K562 (cell line): ENCODE results near the gene FAHD2A. TPM values are rescaled to one million over a fixed set of nuclear protein-coding genes. Genes with fewer than 3 reads are reported as not detected.

Experiments
- CREB1 ChIP-seq, 2 experiments: sonication (generic) in 1 of 2; formaldehyde crosslinking in 1 of 2; IDR thresholded peaks; 2 replicates each; pipeline versions ENCODE4 v1.6.1 to v1.8.0; 2012 to 2022; ENCODE audit warnings: inconsistent platforms in 1 of 2, mild to moderate bottlenecking in 1 of 2, missing genetic modification reagents in 1 of 2, moderate library complexity in 1 of 2
- CTBP1 ChIP-seq: fragments of 450-650 bp; IDR thresholded peaks from 2 replicates; pipeline ENCODE4 v1.6.1; 2016; ENCODE audit warnings: borderline replicate concordance
- FOXJ3 ChIP-seq: sonication (generic); formaldehyde crosslinking; IDR thresholded peaks from 2 replicates; pipeline ENCODE4 v1.4.0; 2020; ENCODE audit warnings: mild to moderate bottlenecking, missing genetic modification reagents
- FOXK2 ChIP-seq, 2 experiments: fragments of 450-650 bp; IDR thresholded peaks in 1 of 2; conservative IDR thresholded peaks in 1 of 2; 2 replicates each; pipeline ENCODE4 v1.6.1; 2016; ENCODE audit warnings: low read depth in 2 of 2, mild to moderate bottlenecking in 1 of 2
- HDAC1 ChIP-seq, 2 experiments: fragments of 450-650 bp; IDR thresholded peaks; 2 replicates each; pipeline ENCODE4 v1.6.1; 2016 to 2017; ENCODE audit warnings: inconsistent platforms in 1 of 2, mild to moderate bottlenecking in 1 of 2, moderate library complexity in 1 of 2
- KAT8 ChIP-seq: fragments of 450-650 bp; IDR thresholded peaks from 2 replicates; pipeline ENCODE4 v1.6.1; 2016; ENCODE audit warnings: low read depth, mild to moderate bottlenecking
- KDM2B ChIP-seq: fragments of 250-450 bp; sonication (Bioruptor Pico); IDR thresholded peaks from 2 replicates; pipeline ENCODE4 v1.8.0; 2021; ENCODE audit warnings: mild to moderate bottlenecking, moderate library complexity
- KLF16 ChIP-seq: IDR thresholded peaks from 2 replicates; pipeline ENCODE4 v1.6.1; 2016; ENCODE audit warnings: antibody characterized with exemption
- NBN ChIP-seq: fragments of 450-650 bp; IDR thresholded peaks from 2 replicates; pipeline ENCODE4 v1.6.1; 2016; ENCODE audit warnings: low read depth, mild to moderate bottlenecking
- NR2C2 ChIP-seq, 2 experiments: fragments of 200-800 bp in 1 of 2; sonication (Bioruptor generic) in 1 of 2; sonication (generic) in 1 of 2; formaldehyde crosslinking in 1 of 2; IDR thresholded peaks; 2 replicates each; pipeline versions ENCODE4 v1.6.1 to v1.8.0; 2016 to 2022; ENCODE audit warnings: mild to moderate bottlenecking in 1 of 2, missing compliant biosample characterization in 1 of 2, missing genetic modification characterization in 1 of 2, missing genetic modification reagents in 1 of 2
- POLR2G ChIP-seq: fragments of 200-400 bp; formaldehyde crosslinking; IDR thresholded peaks from 2 replicates; pipeline ENCODE4 v1.6.1; 2017; ENCODE audit warnings: low read depth, mild to moderate bottlenecking, antibody characterized with exemption, low read length, moderate library complexity
- SRSF9 ChIP-seq: fragments of 200-400 bp; formaldehyde crosslinking; IDR thresholded peaks from 2 replicates; pipeline ENCODE4 v1.6.1; 2017; ENCODE audit warnings: low read depth, low read length, borderline replicate concordance
- TGIF2 ChIP-seq: sonication (generic); formaldehyde crosslinking; IDR thresholded peaks from 2 replicates; pipeline ENCODE4 v1.8.1; 2022; ENCODE audit warnings: mild to moderate bottlenecking, missing genetic modification reagents, moderate library complexity
- ZBTB7A ChIP-seq: IDR thresholded peaks from 2 replicates; pipeline ENCODE4 v1.6.1; 2011; ENCODE audit warnings: low read depth, mild to moderate bottlenecking, low read length, moderate library complexity, borderline replicate concordance; ENCODE audit not compliant: control insufficient read depth
- ZNF232 ChIP-seq: sonication (generic); formaldehyde crosslinking; IDR thresholded peaks from 2 replicates; pipeline ENCODE4 v1.8.0; 2022; ENCODE audit warnings: mild to moderate bottlenecking, missing genetic modification reagents
- polyA plus RNA-seq, 8 experiments: library from polyadenylated mRNA; depleted of rRNA in 4 of 8; stranded (reverse) in 5 of 8; unstranded in 3 of 8; fragments of >200 nt; fragmentation: Nextera tagmentation in 2 of 8; fragmentation: Illumina TruSeq in 1 of 8; extraction: Ambion mirVana in 2 of 8; extraction: Trizol in 1 of 8; gene quantifications; 2 replicates each; pipeline versions ENCODE4 v1.2.1 to v1.2.3, GENCODE V29; 2011 to 2014; ENCODE audit warnings: inconsistent platforms in 1 of 8, missing spikeins in 1 of 8
- total RNA-seq, 7 experiments: library from RNA; depleted of rRNA in 6 of 7; stranded (reverse); fragments of >200 nt in 6 of 7; fragmentation: Illumina TruSeq in 2 of 7; extraction: Trizol in 2 of 7; gene quantifications; 2 replicates each; pipeline versions ENCODE4 v1.2.1 to v1.2.3, GENCODE V29; 2011 to 2021; ENCODE audit warnings: low replicate concordance in 1 of 7
- TF ChIP-seq, protein P1 (sequence below): sonication (generic); formaldehyde crosslinking; IDR thresholded peaks from 2 replicates; pipeline ENCODE4 v1.8.0; 2022; ENCODE audit warnings: missing genetic modification reagents, mild to moderate bottlenecking, moderate library complexity, borderline replicate concordance
- TF ChIP-seq, protein P2 (sequence below): fragments of 450-650 bp; formaldehyde crosslinking; IDR thresholded peaks from 2 replicates; pipeline ENCODE4 v1.4.0; 2020; ENCODE audit warnings: mild to moderate bottlenecking, moderate library complexity
- TF ChIP-seq, protein P3 (sequence below), 3 experiments: IDR thresholded peaks in 2 of 3; conservative IDR thresholded peaks in 1 of 3; 2 replicates each; pipeline ENCODE4 v1.5.1; 2011 to 2012; ENCODE audit warnings: low read length in 3 of 3, mild to moderate bottlenecking in 3 of 3, control low read depth in 2 of 3, improper control_type of control experiment in 1 of 3, inconsistent platforms in 1 of 3, low read depth in 1 of 3, mixed read lengths in 1 of 3, moderate library complexity in 1 of 3; ENCODE audit not compliant: insufficient read depth in 2 of 3
- TF ChIP-seq, protein P4 (sequence below): sonication (generic); formaldehyde crosslinking; IDR thresholded peaks from 2 replicates; pipeline ENCODE4 v1.8.1; 2023; ENCODE audit warnings: mild to moderate bottlenecking, missing genetic modification reagents

FAHD2A gene
- total and polyA plus RNA-seq, 9 of the 15 experiments (the other 6 are each of a cell fraction or from before 2014, with no cell fraction given): 13.8 to 41.0 (median 30.4) TPM

DNA sequence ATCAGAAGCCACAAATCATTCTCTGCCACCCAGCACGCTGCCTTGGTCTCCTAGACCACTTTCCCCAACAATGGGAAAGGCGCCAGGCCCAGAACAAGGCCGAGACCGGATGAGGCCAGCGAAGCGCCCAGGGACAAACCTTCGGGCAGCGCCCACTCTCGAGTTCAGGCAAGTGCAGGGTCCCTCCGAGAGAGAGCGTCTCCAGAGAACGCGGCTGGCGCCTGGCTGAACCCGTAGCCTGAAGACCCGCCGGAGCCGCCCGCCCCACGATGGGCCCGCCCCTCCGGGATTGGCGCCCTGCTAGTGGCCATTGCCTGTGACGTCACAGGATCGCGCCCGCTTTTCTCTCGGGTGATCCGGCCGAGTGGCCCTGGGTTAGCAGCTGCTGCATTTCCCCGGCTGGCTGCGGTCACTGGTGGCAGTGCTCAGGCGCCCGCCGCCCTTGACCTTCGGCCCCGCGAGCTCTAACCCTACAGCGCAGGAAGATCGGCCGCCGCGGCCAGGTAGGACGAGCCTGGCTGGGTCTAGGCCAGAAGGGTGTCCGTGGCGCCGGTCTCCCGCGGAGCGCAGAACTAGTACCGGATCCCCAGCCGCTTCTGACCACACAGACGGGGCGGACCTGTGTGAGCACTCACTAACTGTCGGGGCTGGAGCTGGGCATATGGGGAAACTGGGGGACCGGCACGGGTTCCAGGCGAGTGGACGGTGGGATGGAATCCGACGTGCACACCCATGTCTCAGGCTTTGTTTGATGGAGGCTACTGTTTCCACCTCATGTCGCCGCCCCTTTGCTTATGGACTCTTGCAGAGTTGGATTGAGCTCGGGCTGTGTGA is at the start of gene FAHD2A (continued):
- TF ChIP-seq ZBTB7A (peak; percentile 51; the same call in 1 of the 2 replicates), HDAC1 (IDR thresholded peaks at IDR 0.05) (peak in 1 of 2 experiments; percentile 88; a peak in 2 of 4 replicates), KDM2B (CRISPR knock-in tag) (no peak), KLF16 (no peak), KAT8 (no peak), SRSF9 (no peak), FOXJ3 (CRISPR knock-in tag) (no peak), ZNF232 (CRISPR knock-in tag) (0 out of 2 replicates have a peak, but pooled peaks have one; percentile 54), NR2C2 (CRISPR knock-in tag; IDR thresholded peaks at IDR 0.05) (no peak), NR2C2 (tag; IDR thresholded peaks at IDR 0.05) (peak; percentile 87), POLR2G (peak; percentile 94), CREB1 (IDR thresholded peaks at IDR 0.05) (peak; percentile 93), CREB1 (CRISPR knock-in tag; IDR thresholded peaks at IDR 0.05) (peak; percentile 97), FOXK2 (conservative IDR thresholded peaks at IDR 0.05 in 1 of 2, IDR thresholded peaks at IDR 0.05 in 1 of 2; ENCODE audit: low read depth in 2 of 2) (0 out of 4 replicates have a peak, but pooled peaks of 1 of the 2 experiments have one; percentile 27), NBN (peak; percentile 96), TGIF2 (CRISPR knock-in tag) (no peak), CTBP1 (peak; percentile 36; the same call in 1 of the 2 replicates)
- TF ChIP-seq, protein P1, sequence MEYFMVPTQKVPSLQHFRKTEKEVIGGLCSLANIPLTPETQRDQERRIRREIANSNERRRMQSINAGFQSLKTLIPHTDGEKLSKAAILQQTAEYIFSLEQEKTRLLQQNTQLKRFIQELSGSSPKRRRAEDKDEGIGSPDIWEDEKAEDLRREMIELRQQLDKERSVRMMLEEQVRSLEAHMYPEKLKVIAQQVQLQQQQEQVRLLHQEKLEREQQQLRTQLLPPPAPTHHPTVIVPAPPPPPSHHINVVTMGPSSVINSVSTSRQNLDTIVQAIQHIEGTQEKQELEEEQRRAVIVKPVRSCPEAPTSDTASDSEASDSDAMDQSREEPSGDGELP: peak; percentile 93
- TF ChIP-seq, protein P2, sequence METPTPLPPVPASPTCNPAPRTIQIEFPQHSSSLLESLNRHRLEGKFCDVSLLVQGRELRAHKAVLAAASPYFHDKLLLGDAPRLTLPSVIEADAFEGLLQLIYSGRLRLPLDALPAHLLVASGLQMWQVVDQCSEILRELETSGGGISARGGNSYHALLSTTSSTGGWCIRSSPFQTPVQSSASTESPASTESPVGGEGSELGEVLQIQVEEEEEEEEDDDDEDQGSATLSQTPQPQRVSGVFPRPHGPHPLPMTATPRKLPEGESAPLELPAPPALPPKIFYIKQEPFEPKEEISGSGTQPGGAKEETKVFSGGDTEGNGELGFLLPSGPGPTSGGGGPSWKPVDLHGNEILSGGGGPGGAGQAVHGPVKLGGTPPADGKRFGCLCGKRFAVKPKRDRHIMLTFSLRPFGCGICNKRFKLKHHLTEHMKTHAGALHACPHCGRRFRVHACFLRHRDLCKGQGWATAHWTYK (CRISPR knock-in tag): peak; percentile 45; the same call in 1 of the 2 replicates
- TF ChIP-seq, protein P3, sequence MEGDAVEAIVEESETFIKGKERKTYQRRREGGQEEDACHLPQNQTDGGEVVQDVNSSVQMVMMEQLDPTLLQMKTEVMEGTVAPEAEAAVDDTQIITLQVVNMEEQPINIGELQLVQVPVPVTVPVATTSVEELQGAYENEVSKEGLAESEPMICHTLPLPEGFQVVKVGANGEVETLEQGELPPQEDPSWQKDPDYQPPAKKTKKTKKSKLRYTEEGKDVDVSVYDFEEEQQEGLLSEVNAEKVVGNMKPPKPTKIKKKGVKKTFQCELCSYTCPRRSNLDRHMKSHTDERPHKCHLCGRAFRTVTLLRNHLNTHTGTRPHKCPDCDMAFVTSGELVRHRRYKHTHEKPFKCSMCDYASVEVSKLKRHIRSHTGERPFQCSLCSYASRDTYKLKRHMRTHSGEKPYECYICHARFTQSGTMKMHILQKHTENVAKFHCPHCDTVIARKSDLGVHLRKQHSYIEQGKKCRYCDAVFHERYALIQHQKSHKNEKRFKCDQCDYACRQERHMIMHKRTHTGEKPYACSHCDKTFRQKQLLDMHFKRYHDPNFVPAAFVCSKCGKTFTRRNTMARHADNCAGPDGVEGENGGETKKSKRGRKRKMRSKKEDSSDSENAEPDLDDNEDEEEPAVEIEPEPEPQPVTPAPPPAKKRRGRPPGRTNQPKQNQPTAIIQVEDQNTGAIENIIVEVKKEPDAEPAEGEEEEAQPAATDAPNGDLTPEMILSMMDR (IDR thresholded peaks at IDR 0.05 in 2 of 3, conservative IDR thresholded peaks at IDR 0.05 in 1 of 3; ENCODE audit: insufficient read depth in 2 of 3, low read depth in 1 of 3, low read length in 3 of 3): 0 out of 6 replicates have a peak, but pooled peaks of 1 of the 3 experiments have one; percentile 2
- TF ChIP-seq, protein P4, sequence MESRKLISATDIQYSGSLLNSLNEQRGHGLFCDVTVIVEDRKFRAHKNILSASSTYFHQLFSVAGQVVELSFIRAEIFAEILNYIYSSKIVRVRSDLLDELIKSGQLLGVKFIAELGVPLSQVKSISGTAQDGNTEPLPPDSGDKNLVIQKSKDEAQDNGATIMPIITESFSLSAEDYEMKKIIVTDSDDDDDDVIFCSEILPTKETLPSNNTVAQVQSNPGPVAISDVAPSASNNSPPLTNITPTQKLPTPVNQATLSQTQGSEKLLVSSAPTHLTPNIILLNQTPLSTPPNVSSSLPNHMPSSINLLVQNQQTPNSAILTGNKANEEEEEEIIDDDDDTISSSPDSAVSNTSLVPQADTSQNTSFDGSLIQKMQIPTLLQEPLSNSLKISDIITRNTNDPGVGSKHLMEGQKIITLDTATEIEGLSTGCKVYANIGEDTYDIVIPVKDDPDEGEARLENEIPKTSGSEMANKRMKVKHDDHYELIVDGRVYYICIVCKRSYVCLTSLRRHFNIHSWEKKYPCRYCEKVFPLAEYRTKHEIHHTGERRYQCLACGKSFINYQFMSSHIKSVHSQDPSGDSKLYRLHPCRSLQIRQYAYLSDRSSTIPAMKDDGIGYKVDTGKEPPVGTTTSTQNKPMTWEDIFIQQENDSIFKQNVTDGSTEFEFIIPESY: 0 out of 2 replicates have a peak, but pooled peaks have one; percentile 33
